A549 (cell line): Measurements from ENCODE around the gene CNTNAP2. TPM values are rescaled to one million over a fixed set of nuclear protein-coding genes. Genes with fewer than 3 reads are reported as not detected.

Experiments
- ATAC-seq, 2 experiments: fragments of 200-7000 bp in 1 of 2; fragments of >200 bp in 1 of 2; cut with Nextera tagmentation in 1 of 2; cut with Tn5 transposase in 1 of 2; 3 replicates each; pipeline versions ENCODE4 v1.8.0 to v1.9.1; 2018 to 2020; ENCODE audit warnings: mild to moderate bottlenecking in 1 of 2, moderate library complexity in 1 of 2
- CTCF ChIA-PET: fragments of 300-600 bp; sonication (Branson Sonifier 250); formaldehyde crosslinking; extraction: SDS; loops from one replicate; lab custom pipeline; 2021; ENCODE audit warnings: antibody characterized with exemption, inconsistent platforms; lab: Yijun Ruan, JAX
- POLR2A ChIA-PET: fragments of 350-600 bp; formaldehyde crosslinking; extraction: SDS; loops from one replicate; lab custom pipeline; 2021; ENCODE audit warnings: antibody characterized with exemption, inconsistent platforms; lab: Yijun Ruan, JAX
- DNase-seq, 2 experiments: peaks; one replicate each; pipeline versions ENCODE4 v3.0.0 to v3.0.0-alpha.2; 2011 to 2016; ENCODE audit warnings: low read depth in 1 of 2, low spot score in 1 of 2
- FAIRE-seq: peaks from 2 replicates; lab custom pipeline; 2011; peaks lifted over from hg19 to GRCh38; lab: Jason Lieb, UNC
- H3K27ac ChIP-seq, 2 experiments: fragments of >200 bp; sonication (Bioruptor Twin); formaldehyde crosslinking; 3 replicates each; pipeline ENCODE4 v1.5.1; 2016 to 2017
- H3K4me1 ChIP-seq: fragments of >200 bp; sonication (Bioruptor Twin); formaldehyde crosslinking; 3 replicates; pipeline ENCODE4 v1.6.1; 2016
- H3K4me2 ChIP-seq: fragments of >200 bp; sonication (Bioruptor Twin); formaldehyde crosslinking; 3 replicates; pipeline ENCODE4 v1.6.1; 2016
- H3K4me3 ChIP-seq: fragments of >200 bp; sonication (Bioruptor Twin); formaldehyde crosslinking; 3 replicates; pipeline ENCODE4 v1.5.1; 2016
- H3K9me3 ChIP-seq: fragments of >200 bp; sonication (Bioruptor Twin); formaldehyde crosslinking; 3 replicates; pipeline ENCODE4 v1.6.1; 2016
- ATOH8 ChIP-seq: fragments of 250-450 bp; sonication (Bioruptor Pico); IDR thresholded peaks from 2 replicates; pipeline ENCODE4 v1.5.0; 2020; ENCODE audit warnings: low read depth, mild to moderate bottlenecking, moderate library complexity
- CBX8 ChIP-seq: fragments of 200-600 bp; sonication (generic); IDR thresholded peaks from 2 replicates; pipeline ENCODE4 v1.6.1; 2016
- E2F6 ChIP-seq: IDR thresholded peaks from 2 replicates; pipeline ENCODE4 v1.6.1; 2012; ENCODE audit warnings: low read depth, borderline replicate concordance
- EHF ChIP-seq: fragments of 250-450 bp; sonication (Bioruptor Pico); IDR thresholded peaks from 2 replicates; pipeline ENCODE4 v1.5.0; 2020; ENCODE audit warnings: mild to moderate bottlenecking
- EHMT2 ChIP-seq: fragments of 200-600 bp; sonication (generic); IDR thresholded peaks from 2 replicates; pipeline ENCODE4 v1.6.1; 2016; ENCODE audit warnings: antibody characterized with exemption, low read depth, mild to moderate bottlenecking, moderate library complexity
- ESRRA ChIP-seq: fragments of 150-350 bp; IDR thresholded peaks from 2 replicates; pipeline ENCODE4 v1.6.1; 2014; ENCODE audit warnings: mild to moderate bottlenecking, low read length, borderline replicate concordance
- HEYL ChIP-seq: fragments of 250-450 bp; sonication (Bioruptor Pico); IDR thresholded peaks from 2 replicates; pipeline ENCODE4 v1.8.0; 2021; ENCODE audit warnings: mild to moderate bottlenecking, moderate library complexity
- HMGXB4 ChIP-seq: fragments of 250-450 bp; sonication (Bioruptor Pico); IDR thresholded peaks from 2 replicates; pipeline ENCODE4 v1.5.0; 2021; ENCODE audit warnings: mild to moderate bottlenecking, moderate library complexity, borderline replicate concordance
- HOXB5 ChIP-seq: fragments of 250-450 bp; sonication (Bioruptor Pico); IDR thresholded peaks from 2 replicates; pipeline ENCODE4 v1.5.0; 2020; ENCODE audit warnings: mild to moderate bottlenecking, moderate library complexity
- JUNB ChIP-seq: fragments of >200 bp; sonication (Bioruptor Twin); formaldehyde crosslinking; IDR thresholded peaks from 2 replicates; pipeline ENCODE4 v1.6.1; 2016
- KDM1A ChIP-seq: fragments of 200-600 bp; sonication (generic); IDR thresholded peaks from 2 replicates; pipeline ENCODE4 v1.6.1; 2016; ENCODE audit warnings: low read depth, mild to moderate bottlenecking
- NFE2L2 ChIP-seq: fragments of 150-350 bp; conservative IDR thresholded peaks from 2 replicates; pipeline ENCODE4 v1.6.1; 2014; ENCODE audit warnings: low read length
- PHF8 ChIP-seq: fragments of 200-600 bp; sonication (generic); IDR thresholded peaks from 2 replicates; pipeline ENCODE4 v1.6.1; 2016; ENCODE audit warnings: low read depth, mild to moderate bottlenecking, antibody characterized with exemption, moderate library complexity, borderline replicate concordance
- RAD21 ChIP-seq, 2 experiments: fragments of >200 bp in 1 of 2; sonication (Bioruptor Twin) in 1 of 2; formaldehyde crosslinking in 1 of 2; IDR thresholded peaks in 1 of 2; conservative IDR thresholded peaks in 1 of 2; 2 replicates in 1 of 2; 3 replicates in 1 of 2; pipeline ENCODE4 v1.6.1; 2012 to 2018; ENCODE audit warnings: inconsistent platforms in 1 of 2
- RCOR1 ChIP-seq: fragments of 150-350 bp; IDR thresholded peaks from 2 replicates; pipeline ENCODE4 v1.6.1; 2014; ENCODE audit warnings: antibody characterized with exemption, low read length, low read depth
- RFX5 ChIP-seq: fragments of 450-650 bp; IDR thresholded peaks from 2 replicates; pipeline ENCODE4 v1.7.1; 2014; ENCODE audit warnings: antibody characterized with exemption, mild to moderate bottlenecking, moderate library complexity
- SREBF2 ChIP-seq: fragments of 450-650 bp; IDR thresholded peaks from 2 replicates; pipeline ENCODE4 v1.6.1; 2014; ENCODE audit warnings: mild to moderate bottlenecking, moderate library complexity
- TP53 ChIP-seq: fragments of 250-450 bp; sonication (Bioruptor Pico); IDR thresholded peaks from 2 replicates; pipeline ENCODE4 v1.5.0; 2021; ENCODE audit warnings: mild to moderate bottlenecking, moderate library complexity
- ZNF302 ChIP-seq: fragments of 250-450 bp; sonication (Bioruptor Pico); IDR thresholded peaks from 2 replicates; pipeline ENCODE4 v1.9.0; 2021; ENCODE audit warnings: inconsistent platforms, mild to moderate bottlenecking, moderate library complexity
- WGBS: methylation state at CpG from one replicate; pipeline ENCODE4 v1.1.6; 2017; ENCODE audit errors: missing lambda C conversion rate; 5-methylcytosine and 5-hydroxymethylcytosine counted together
- polyA plus RNA-seq, 4 experiments: library from polyadenylated mRNA; depleted of rRNA in 3 of 4; stranded (reverse); fragments of >200 nt; fragmentation: RNase III in 1 of 4; extraction: RNeasy Plus Mini Kit Qiagen cat#74134 plus additional on column Dnase treatment in 1 of 4; gene quantifications; 2 replicates in 3 of 4; 3 replicates in 1 of 4; pipeline ENCODE4 v1.2.3, GENCODE V29; 2011 to 2017

CNTNAP2 gene
- polyA plus RNA-seq, 2 of the 4 experiments (the other 2 are of a cell fraction), result 0.05 to 0.13 TPM

GRCh38 chr7:146528581-146528980 is 412.0 kb downstream of the CNTNAP2 start:
- Histone ChIP-seq H3K4me2 (no peak overlapping the region), H3K4me3 (no peak overlapping the region), H3K27ac (no peak overlapping the region), H3K9me3 (no peaks in the 10 kb centered on the region; the same call in 2 of the 3 replicates), H3K4me1 (no peaks in the 10 kb centered on the region)
- TF ChIP-seq NFE2L2 (no peak), ZNF302 (CRISPR knock-in tag) (no peak), RAD21 (conservative IDR thresholded peaks at IDR 0.05 in 1 of 2, IDR thresholded peaks at IDR 0.05 in 1 of 2) (no peak), EHF (CRISPR knock-in tag) (no peak), HOXB5 (CRISPR knock-in tag) (no peak), TP53 (CRISPR knock-in tag) (no peak)
- POLR2A ChIA-PET, result no interaction called here
- FAIRE-seq, result no peak
- CTCF ChIA-PET, result no interaction called here
- WGBS, result 38% methylated on average over 2 of the region's 2 CpGs
- ATAC-seq, result no peak
- no peak for DNase-seq

GRCh38 chr7:146539836-146540235 is 423.2 kb downstream of the CNTNAP2 start:
- ChIA-PET POLR2A (no interaction called here), CTCF (no interaction called here)
- no peaks in the 10 kb centered on the region for H3K4me1 ChIP-seq
- H3K4me2 ChIP-seq, result no peak overlapping the region
- no peak for FAIRE-seq
- no peak overlapping the region for H3K27ac ChIP-seq
- TF ChIP-seq PHF8, result no peak
- no peak for TF ChIP-seq EHMT2
- no peak for TF ChIP-seq JUNB
- no peak for TF ChIP-seq CBX8
- TF ChIP-seq HEYL, result no peak
- no peak for TF ChIP-seq TP53 (CRISPR knock-in tag)
- no peak for TF ChIP-seq HMGXB4
- no peak for TF ChIP-seq RCOR1
- no peak for TF ChIP-seq ATOH8 (CRISPR knock-in tag)
- H3K9me3 ChIP-seq, result no peaks in the 10 kb centered on the region
- ATAC-seq, result no peak
- WGBS, result 5% methylated on average over 1 of the region's 1 CpG
- no peak overlapping the region for H3K4me3 ChIP-seq
- no peak for DNase-seq

- TF ChIP-seq HMGXB4 (no peak), ESRRA (no peak), KDM1A (no peak), E2F6 (no peak), ATOH8 (CRISPR knock-in tag) (no peak), RFX5 (no peak), RCOR1 (no peak), SREBF2 (no peak)
- Histone ChIP-seq H3K4me1 (no peaks in the 10 kb centered on the region), H3K4me2 (no peak overlapping the region), H3K27ac (no peak overlapping the region), H3K9me3 (no peaks in the 10 kb centered on the region; the same call in 2 of the 3 replicates), H3K4me3 (no peak overlapping the region)
- DNase-seq (no peak), FAIRE-seq (no peak), ATAC-seq (no peak)
- 9% methylated on average over 2 of the region's 2 CpGs for WGBS
- CTCF ChIA-PET, result interaction anchor here (0.9 kb wide), 1 partner anchor 322 kb away, joined by 3 read pairs; no protein-coding TSS in a partner anchor
- POLR2A ChIA-PET, result no interaction called here
Measured at GRCh38 chr7:146542101-146542500, 425.5 kb downstream of the CNTNAP2 start.
